B cell (primary cell): ENCODE data around the gene CYGB. TPM values are rescaled to one million over a fixed set of nuclear protein-coding genes. Genes with fewer than 3 reads are reported as not detected.

Experiments
- ATAC-seq: fragments of 200-7000 bp; cut with Tn5 transposase; one replicate; pipeline ENCODE4 v1.10.0; 2021; ENCODE audit warnings: low read depth, mild to moderate bottlenecking, moderate number of reproducible peaks, moderate library complexity
- CTCF ChIA-PET: fragments of 350-600 bp; sonication (Branson Sonifier 250); formaldehyde crosslinking; loops from one replicate; lab custom pipeline; 2021; ENCODE audit warnings: antibody characterized with exemption, inconsistent platforms; lab: Charles Lee
- POLR2A ChIA-PET: fragments of 350-600 bp; sonication (Branson Sonifier 250); formaldehyde crosslinking; loops from one replicate; lab custom pipeline; 2021; ENCODE audit warnings: antibody characterized with exemption; lab: Charles Lee
- DNase-seq: peaks from one replicate; pipeline ENCODE4 v3.0.0; 2013
- H2AFZ ChIP-seq: 2 replicates; pipeline ENCODE4 v1.6.1; 2012; ENCODE audit warnings: mild to moderate bottlenecking, low read depth, low read length; ENCODE audit not compliant: insufficient read depth, poor library complexity, severe bottlenecking
- H3K27ac ChIP-seq, 2 donors: 1 replicate in 1 of 2; 2 replicates in 1 of 2; pipeline ENCODE4 v1.5.1; 2012 to 2013; ENCODE audit warnings: low read length in 2 of 2, mild to moderate bottlenecking in 2 of 2, moderate library complexity in 1 of 2
- H3K27me3 ChIP-seq, 4 experiments: fragments of 200-600 bp in 1 of 4; sonication (generic) in 1 of 4; replicated peaks in 1 of 4; 1 replicate in 2 of 4; 2 replicates in 2 of 4; pipeline versions ENCODE4 v1.6.1 to v1.7.0; 2013 to 2016; ENCODE audit warnings: low read length in 3 of 4, mild to moderate bottlenecking in 2 of 4, mixed read lengths in 1 of 4, moderate library complexity in 1 of 4; ENCODE audit not compliant: insufficient read depth in 4 of 4, control insufficient read depth in 3 of 4; ENCODE audit errors: control extremely low read depth in 1 of 4
- H3K36me3 ChIP-seq, 2 experiments: replicated peaks in 1 of 2; 1 replicate in 1 of 2; 2 replicates in 1 of 2; pipeline versions ENCODE4 v1.6.1 to v1.7.1; 2013; ENCODE audit warnings: low read length in 1 of 2; ENCODE audit not compliant: insufficient read depth in 2 of 2, control insufficient read depth in 1 of 2; ENCODE audit errors: control extremely low read depth in 1 of 2, extremely low read depth in 1 of 2
- H3K4me1 ChIP-seq, 2 donors: fragments of 200-600 bp in 1 of 2; sonication (generic) in 1 of 2; 1 replicate in 1 of 2; 2 replicates in 1 of 2; pipeline versions ENCODE4 v1.5.1 to v1.6.1; 2013 to 2017; ENCODE audit warnings: low read length in 2 of 2; ENCODE audit not compliant: control insufficient read depth in 2 of 2, insufficient read depth in 2 of 2
- H3K4me2 ChIP-seq: replicated peaks from 2 replicates; pipeline ENCODE3; 2012; ENCODE audit warnings: mild to moderate bottlenecking, low read depth, low read length; ENCODE audit not compliant: poor library complexity, severe bottlenecking
- H3K4me3 ChIP-seq, 5 experiments: fragments of 200-600 bp in 1 of 5; sonication (generic) in 1 of 5; 1 replicate in 3 of 5; 2 replicates in 2 of 5; pipeline versions ENCODE4 v1.5.1 to v1.7.0; 2011 to 2016; ENCODE audit warnings: low read length in 4 of 5, mild to moderate bottlenecking in 4 of 5, low read depth in 2 of 5, control low read depth in 1 of 5, moderate library complexity in 1 of 5; ENCODE audit not compliant: insufficient read depth in 1 of 5; ENCODE audit errors: control extremely low read depth in 1 of 5, extremely low read depth in 1 of 5
- H3K79me2 ChIP-seq: fragments of 200-600 bp; sonication (generic); one replicate; pipeline ENCODE4 v1.6.0; 2016; ENCODE audit warnings: low read length; ENCODE audit not compliant: control insufficient read depth, insufficient read depth
- H3K9ac ChIP-seq: fragments of 200-600 bp; sonication (generic); 2 replicates; pipeline ENCODE4 v1.6.1; 2017; ENCODE audit warnings: mild to moderate bottlenecking, low read length, moderate library complexity
- H3K9me3 ChIP-seq, 3 donors: one replicate each; pipeline versions ENCODE4 v1.6.1 to v1.7.1; 2013; ENCODE audit warnings: low read length in 2 of 3; ENCODE audit not compliant: control insufficient read depth in 2 of 3, insufficient read depth in 1 of 3; ENCODE audit errors: control extremely low read depth in 1 of 3
- H4K20me1 ChIP-seq: 2 replicates; pipeline ENCODE4 v1.6.0; 2012; ENCODE audit warnings: mild to moderate bottlenecking, low read length; ENCODE audit not compliant: insufficient read depth, control insufficient read depth, poor library complexity, severe bottlenecking
- H3K27ac Mint-ChIP-seq: one replicate; pipeline ENCODE4 v1.8.0; 2021; ENCODE audit warnings: mixed read lengths
- H3K27me3 Mint-ChIP-seq: one replicate; pipeline ENCODE4 v1.8.0; 2021; ENCODE audit warnings: mixed read lengths
- H3K4me1 Mint-ChIP-seq: one replicate; pipeline ENCODE4 v1.8.0; 2021; ENCODE audit warnings: mixed read lengths
- H3K4me3 Mint-ChIP-seq: one replicate; pipeline ENCODE4 v1.8.0; 2021; ENCODE audit warnings: mixed read lengths
- H3K9me3 Mint-ChIP-seq: one replicate; pipeline ENCODE4 v1.8.0; 2022; ENCODE audit warnings: mixed read lengths; ENCODE audit not compliant: insufficient read depth
- CTCF ChIP-seq: fragments of 200-600 bp; IDR thresholded peaks from one replicate; pipeline ENCODE4 v1.8.0; 2022; ENCODE audit warnings: antibody characterized with exemption, mild to moderate bottlenecking
- EZH2 ChIP-seq: IDR thresholded peaks from 2 replicates; pipeline ENCODE4 v1.6.1; 2012; ENCODE audit warnings: borderline replicate concordance, low read depth, mild to moderate bottlenecking, moderate library complexity, low read length; ENCODE audit not compliant: insufficient read depth, poor library complexity, severe bottlenecking
- WGBS: methylation state at CpG from one replicate; pipeline ENCODE4 v1.1.5; 2013; ENCODE audit warnings: missing lambda C conversion rate; ENCODE audit not compliant: insufficient coverage; 5-methylcytosine and 5-hydroxymethylcytosine counted together
- intact Hi-C: fragments of 100-400 bp; cut with micrococcal nuclease; formaldehyde crosslinking; loops from one replicate; pipeline ENCODE4 v1.10.0; 2022
- polyA plus RNA-seq: library from polyadenylated mRNA; depleted of rRNA; stranded (reverse); fragments of >200 nt; gene quantifications from 2 replicates; pipeline ENCODE4 v1.2.3, GENCODE V29; 2012
- total RNA-seq, 2 donors: library from RNA; stranded (reverse); fragments of 120-200 nt in 1 of 2; gene quantifications; 1 replicate in 1 of 2; 2 replicates in 1 of 2; pipeline versions ENCODE4 v1.2.3 to v1.2.4, GENCODE V29; 2013 to 2022

The CYGB gene
- total and polyA plus RNA-seq, 2 donors (not counting 1 experiment from before 2014, with no cell fraction given) = 0.42 to 2.7 TPM

GRCh38 chr17:76542984-76543383 is 5.5 kb upstream of the CYGB start:
- Histone ChIP-seq H3K36me3 (peaks cover 0 to 3% of the 10 kb centered on the region in 2 experiments), H3K9ac (no peak overlapping the region), H3K27me3 (peaks cover 0 to 32% (median 16%) of the 10 kb centered on the region in 4 experiments), H4K20me1 (no peaks in the 10 kb centered on the region), H3K79me2 (peaks cover 4% of the 10 kb centered on the region), H2AFZ (no peak overlapping the region), H3K4me3 (no peak overlapping the region), H3K4me2 (no peak overlapping the region), H3K9me3 (peaks cover 0 to 6% (median 0%) of the 10 kb centered on the region in 3 donors), H3K4me1 (peaks cover 23 to 24% of the 10 kb centered on the region in 2 donors), H3K27ac (no peak overlapping the region)
- DNase-seq (no peak), ATAC-seq (no peak)
- Mint-ChIP-seq H3K27ac (no peak overlapping the region), H3K4me1 (peaks cover 14% of the 10 kb centered on the region), H3K4me3 (no peak overlapping the region), H3K27me3 (peaks cover 39% of the 10 kb centered on the region), H3K9me3 (no peaks in the 10 kb centered on the region)
- intact Hi-C loops = no loop called here
- POLR2A ChIA-PET = interaction anchor here (1.3 to 1.6 kb wide), 2 partner anchors 14 to 15 kb away, joined by 4 to 7 read pairs; no protein-coding TSS in a partner anchor
- no peak for TF ChIP-seq CTCF
- TF ChIP-seq EZH2 = no peak
- 96% methylated on average over 8 of the region's 8 CpGs for WGBS
- CTCF ChIA-PET = interaction anchor here (0.5 to 5.6 kb wide), 4 partner anchors 14 to 135 kb away, joined by 3 to 156 read pairs (median 4); no protein-coding TSS in a partner anchor

GRCh38 chr17:76542566-76542971 is 5.1 kb upstream of the CYGB start:
- no peak overlapping the region for H3K4me2 ChIP-seq
- CTCF ChIA-PET = interaction anchor here (0.5 to 5.6 kb wide), 3 partner anchors 14 to 134 kb away, joined by 3 to 156 read pairs (median 4); no protein-coding TSS in a partner anchor
- H3K27ac ChIP-seq = no peak overlapping the region
- H3K27me3 ChIP-seq = peaks cover 0 to 33% (median 16%) of the 10 kb centered on the region in 4 experiments
- H4K20me1 ChIP-seq = no peaks in the 10 kb centered on the region
- H3K27me3 Mint-ChIP-seq = peaks cover 39% of the 10 kb centered on the region
- ATAC-seq = no peak
- no peak overlapping the region for H3K27ac Mint-ChIP-seq
- no peak overlapping the region for H3K9ac ChIP-seq
- H3K4me3 Mint-ChIP-seq = no peak overlapping the region
- no peak overlapping the region for H3K4me3 ChIP-seq
- intact Hi-C loops = no loop called here
- H3K9me3 ChIP-seq = peaks cover 0 to 6% (median 0%) of the 10 kb centered on the region in 3 donors
- H3K4me1 Mint-ChIP-seq = peaks cover 14% of the 10 kb centered on the region
- no peak overlapping the region for H2AFZ ChIP-seq
- H3K36me3 ChIP-seq = peaks cover 0 to 3% of the 10 kb centered on the region in 2 experiments
- POLR2A ChIA-PET = interaction anchor here (1.6 kb wide), 1 partner anchor 15 kb away, joined by 7 read pairs; no protein-coding TSS in a partner anchor
- H3K9me3 Mint-ChIP-seq = no peaks in the 10 kb centered on the region
- WGBS = 95% methylated on average over 10 of the region's 10 CpGs
- no peak for DNase-seq
- H3K4me1 ChIP-seq = peaks cover 23 to 24% of the 10 kb centered on the region in 2 donors
- H3K79me2 ChIP-seq = peaks cover 4% of the 10 kb centered on the region
- TF ChIP-seq CTCF = no peak
- TF ChIP-seq EZH2 = no peak
